Sciatic nerve (tissue), 2 donors: ENCODE measurements around the gene KHDC1. TPM values are rescaled to one million over a fixed set of nuclear protein-coding genes. Genes with fewer than 3 reads are reported as not detected.
"Not testable (repeated sequence)": the region's sequence is repeated elsewhere in the genome, so short reads cannot be mapped to it uniquely, and the experiment has no call there.

Experiments
- ATAC-seq: fragments of 200-7000 bp; cut with Tn5 transposase; one replicate; pipeline ENCODE4 v1.9.1; 2020; ENCODE audit warnings: mild to moderate bottlenecking, moderate library complexity
- DNase-seq: peaks from one replicate; pipeline ENCODE4 v3.0.0-alpha.2; 2020; ENCODE audit warnings: low spot score
- intact Hi-C: fragments of 100-400 bp; cut with DNase I; formaldehyde crosslinking; loops from one replicate; pipeline ENCODE4 v1.14.2; 2022
- total RNA-seq: library from RNA; stranded (reverse); fragmentation: NEBNext Ultra II Directional; extraction: Animal tissue kit (Norgen Biotek cat#: 25700); gene quantifications from one replicate; pipeline ENCODE4 v1.2.1, GENCODE V29; 2021
- donor health status: DM: no; HTN: no; CAD: no.
- donor health status: DM: no; HTN: no; CAD: no.

Gene KHDC1
- total RNA-seq, 1 donor from 2014 or later: 2.0 TPM

DNA sequence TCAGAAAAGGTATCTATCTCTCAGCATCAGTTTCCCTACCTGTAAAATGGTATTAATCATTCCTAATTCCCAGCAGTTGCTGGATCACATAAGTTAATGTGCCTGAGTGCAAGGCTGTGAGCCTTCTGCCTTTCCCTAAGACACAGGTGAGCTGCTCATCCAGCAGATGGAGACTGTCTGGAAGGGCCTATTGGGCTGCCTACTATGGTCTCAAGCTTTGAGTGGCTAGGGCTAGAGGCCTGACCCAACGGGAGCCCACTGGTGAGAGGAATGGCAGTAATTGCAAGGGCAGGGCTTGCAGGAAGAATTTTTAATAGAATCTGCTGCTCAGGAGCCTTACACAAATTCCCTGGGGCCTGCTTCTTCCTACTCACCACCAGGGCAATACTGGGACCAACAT is 4.3 kb downstream of the KHDC1 start:
- ATAC-seq: no peak

DNA sequence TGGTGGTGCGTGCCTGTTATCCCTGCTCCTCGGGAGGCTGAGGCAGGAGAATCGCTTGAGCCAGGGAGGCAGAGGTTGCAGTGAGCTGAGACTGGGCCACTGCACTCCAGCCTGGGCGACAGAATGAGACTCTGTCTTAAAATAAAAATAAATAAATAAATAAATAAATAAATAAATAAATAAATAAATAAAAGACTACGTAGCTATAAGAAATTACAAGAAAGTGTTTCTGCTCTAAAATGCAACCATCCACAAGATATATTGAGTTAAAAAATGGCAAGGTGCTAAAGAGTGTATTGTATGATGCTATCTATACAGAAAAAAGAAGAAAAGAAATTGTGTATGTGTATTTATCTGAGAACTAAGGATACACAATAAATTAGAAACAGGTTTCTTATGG is 8.7 kb downstream of the KHDC1 start:
- DNase-seq, ATAC-seq, intact Hi-C loops: not testable (repeated sequence)

More for the DNA sequence above, 4.3 kb downstream of the KHDC1 start:
- no peak for DNase-seq
- intact Hi-C loops: no loop called here

- intact Hi-C loops: no loop called here
- ATAC-seq: no peak
- no peak for DNase-seq
These were observed 10.3 kb downstream of the KHDC1 start for GRCh38 chr6:73252703-73253102.

DNA sequence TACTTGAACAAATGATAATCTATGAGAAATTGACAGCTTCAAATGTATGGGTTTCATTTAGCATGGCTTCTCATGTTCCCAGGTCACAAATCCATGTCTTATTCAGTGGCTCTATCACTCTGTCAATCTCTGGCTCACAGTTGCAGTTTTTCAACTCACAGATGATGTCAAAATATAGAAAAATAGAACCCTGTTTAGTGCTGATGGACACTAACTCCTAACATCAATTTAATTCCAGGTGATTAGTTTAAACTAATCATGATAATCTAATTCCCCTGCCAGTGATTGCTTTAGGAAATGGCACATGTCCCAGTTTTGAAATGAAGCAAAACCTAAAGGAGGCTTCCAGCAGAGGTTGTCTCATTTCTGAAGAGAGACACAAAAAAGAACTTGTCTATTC is 13.0 kb downstream of the KHDC1 start:
- DNase-seq (no peak), ATAC-seq (no peak)
- intact Hi-C loops: no loop called here

DNA sequence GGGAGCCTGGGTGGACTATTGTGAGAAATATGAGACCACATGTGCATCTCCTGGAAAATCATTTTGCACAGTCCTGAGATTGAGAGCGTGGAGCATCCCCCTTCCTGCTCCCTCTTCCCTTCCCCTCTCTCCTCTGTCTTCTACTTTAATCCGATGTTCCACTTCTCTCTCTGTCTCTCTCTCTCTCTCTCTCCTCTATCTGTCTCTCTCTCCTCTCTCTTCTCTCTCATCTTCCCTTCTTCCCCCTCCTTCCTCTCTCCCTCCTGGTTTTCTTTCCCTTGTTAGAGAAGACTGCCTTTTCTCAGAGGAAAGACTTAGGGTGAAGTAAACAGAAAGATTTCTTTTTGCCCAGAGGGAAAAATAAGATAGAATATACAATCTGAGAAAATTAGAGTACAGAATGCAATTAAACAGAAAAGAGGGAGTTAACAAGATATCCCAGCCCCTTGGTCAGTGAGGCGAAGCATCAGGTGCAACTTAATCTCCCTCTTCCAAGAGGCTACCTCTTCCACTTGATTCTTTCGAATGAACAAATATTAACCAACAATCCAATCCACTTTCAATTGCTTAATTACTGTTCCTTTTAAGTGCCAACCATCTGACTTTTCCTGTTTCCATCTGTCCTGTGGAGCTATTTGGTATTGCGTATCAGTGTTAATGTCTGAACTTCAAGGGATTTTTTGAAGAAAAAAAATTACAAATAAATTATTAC is 14.6 kb downstream of the KHDC1 start:
- ATAC-seq (no peak), DNase-seq (no peak)

GRCh38 chr6:73242001-73242400 is 21.0 kb downstream of the KHDC1 start:
- intact Hi-C loops: no loop called here
- ATAC-seq: no peak
- DNase-seq: no peak

More for the DNA sequence above, 14.6 kb downstream of the KHDC1 start:
- intact Hi-C loops: no loop called here

- DNase-seq: no peak
- ATAC-seq: no peak
- intact Hi-C loops: no loop called here
These were observed 22.3 kb downstream of the KHDC1 start for GRCh38 chr6:73240730-73241129.

DNA sequence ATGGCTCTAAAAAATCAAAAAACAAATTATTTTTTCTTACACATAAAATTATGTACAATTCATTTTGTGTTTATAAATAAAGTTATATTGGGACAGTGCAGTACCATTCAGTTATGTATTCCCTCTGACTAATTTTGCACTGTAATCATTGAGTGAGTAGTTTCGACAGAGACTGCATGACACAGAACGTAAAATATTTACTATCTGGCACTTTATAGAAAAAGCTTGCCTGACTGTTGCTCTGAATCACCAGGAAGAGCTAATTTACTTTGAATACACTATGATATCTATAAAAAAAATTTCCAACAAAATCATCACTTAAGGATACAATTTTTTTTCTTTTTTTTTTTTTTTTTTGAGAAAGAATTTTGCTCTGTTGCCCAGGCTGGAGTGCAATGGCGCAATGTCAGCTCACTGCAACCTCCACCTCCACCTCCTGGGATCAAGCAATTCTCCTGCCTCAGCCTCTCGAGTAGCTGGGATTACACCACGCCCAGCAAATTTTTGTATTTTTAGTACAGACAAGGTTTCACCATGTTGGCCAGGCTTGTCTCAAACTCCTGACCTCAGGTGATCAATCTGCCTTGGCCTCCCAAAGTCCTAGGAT is 26.7 kb downstream of the KHDC1 start:
- DNase-seq (no peak), ATAC-seq (no peak)
- intact Hi-C loops: no loop called here

GRCh38 chr6:73234733-73235132 is 28.3 kb downstream of the KHDC1 start:
- DNase-seq: no peak
- ATAC-seq: no peak
- intact Hi-C loops: no loop called here

GRCh38 chr6:73233971-73234370 is 29.0 kb downstream of the KHDC1 start:
- intact Hi-C loops: not testable (repeated sequence)

GRCh38 chr6:73233048-73233447 is 29.9 kb downstream of the KHDC1 start:
- ATAC-seq: no peak
- intact Hi-C loops: no loop called here
- no peak for DNase-seq

More at GRCh38 chr6:73233971-73234370, 29.0 kb downstream of the KHDC1 start:
- ATAC-seq, DNase-seq: not testable (repeated sequence)

DNA sequence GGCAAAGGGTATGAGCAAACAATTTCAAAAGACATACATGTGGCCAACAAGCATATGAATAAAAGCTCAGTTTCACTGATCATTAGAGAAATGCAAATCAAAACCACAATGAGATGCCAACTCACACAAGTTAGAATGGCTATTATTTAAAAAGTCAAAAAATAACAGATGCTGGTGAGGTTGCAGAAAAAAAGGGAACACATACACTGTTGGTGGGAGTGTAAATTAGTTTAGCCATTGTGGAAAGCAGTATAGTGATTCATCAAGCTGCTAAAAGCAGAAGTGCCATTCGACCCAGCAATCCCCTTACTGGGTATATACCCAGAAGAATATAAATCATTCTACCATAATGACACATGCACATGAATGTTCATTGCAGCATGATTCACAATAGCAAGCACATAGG is 31.0 kb downstream of the KHDC1 start:
- no peak for ATAC-seq
- DNase-seq: no peak
- intact Hi-C loops: no loop called here

GRCh38 chr6:73227606-73228255 is 35.3 kb downstream of the KHDC1 start:
- ATAC-seq (no peak), DNase-seq (no peak)
- intact Hi-C loops: no loop called here

DNA sequence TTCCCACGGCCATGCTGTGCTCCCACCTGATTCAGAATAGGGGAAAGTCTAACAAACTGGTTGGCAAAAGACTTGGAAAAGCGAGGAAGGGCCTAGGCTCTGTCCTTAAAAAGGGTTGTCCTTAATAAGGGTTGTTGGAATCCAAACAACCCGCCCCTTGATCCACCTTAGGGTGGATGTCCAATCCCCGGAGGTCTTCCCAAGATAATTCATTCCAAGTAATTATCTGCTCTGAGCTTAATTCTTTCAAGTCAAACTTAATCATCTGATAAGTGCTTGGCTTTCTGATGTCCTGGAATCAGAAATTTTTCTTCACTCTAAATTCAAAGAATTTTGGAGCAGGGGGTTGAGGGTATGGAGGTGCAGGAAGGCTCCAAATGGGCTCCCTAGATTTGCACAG is 37.6 kb downstream of the KHDC1 start, which contains the start of gene KHDC1L:
KHDC1L (minus strand) TSS at position 101 of the 400 bp plus-strand sequence; CDS start at position 13, 88 bp downstream.
- no peak for DNase-seq
- ATAC-seq: no peak
- intact Hi-C loops: no loop called here

DNA sequence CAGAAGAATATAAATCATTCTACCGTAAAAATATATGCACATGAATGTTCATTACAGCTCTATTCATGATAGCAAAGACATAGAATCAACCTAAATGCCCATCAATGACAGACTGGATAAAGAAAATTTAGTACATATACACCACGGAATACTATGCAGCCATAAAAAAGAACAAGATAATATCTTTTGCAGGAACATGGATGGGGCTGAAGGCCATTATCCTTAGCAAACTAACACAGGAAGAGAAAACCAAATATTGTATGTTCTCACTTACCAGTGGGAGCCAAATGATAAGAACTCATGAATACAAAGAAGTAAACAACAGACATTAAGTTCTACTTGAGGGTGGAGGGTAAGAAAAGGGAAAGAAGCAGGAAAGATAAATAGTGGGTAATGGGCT is 46.1 kb downstream of the KHDC1 start:
- DNase-seq: no peak
- intact Hi-C loops: no loop called here
- no peak for ATAC-seq

- no peak for DNase-seq
- intact Hi-C loops: no loop called here
- no peak for ATAC-seq
These were observed 53.9 kb downstream of the KHDC1 start for GRCh38 chr6:73209117-73209516.

- ATAC-seq (no peak), DNase-seq (no peak)
- intact Hi-C loops: no loop called here
These were observed 55.7 kb downstream of the KHDC1 start for GRCh38 chr6:73207221-73207837.

DNA sequence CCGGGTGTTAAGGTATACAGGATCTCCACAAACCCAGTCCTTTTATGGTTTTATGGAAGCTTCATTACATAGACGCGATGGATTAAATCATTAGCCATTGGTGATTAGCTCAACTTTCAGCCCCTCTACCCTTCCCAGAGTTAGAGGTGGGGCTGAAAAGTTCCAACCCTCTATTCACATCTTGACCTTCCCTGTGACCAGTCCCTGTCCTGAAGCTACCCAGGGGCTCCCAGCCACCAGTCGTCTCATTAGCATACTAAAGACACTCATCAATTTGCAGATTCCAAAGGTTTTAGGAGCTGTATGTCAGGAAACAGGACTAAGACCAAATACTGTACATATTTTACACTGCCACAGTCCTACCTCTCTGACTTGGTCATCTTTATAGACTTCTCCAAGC is 58.7 kb downstream of the KHDC1 start:
- DNase-seq (no peak), ATAC-seq (no peak)
- intact Hi-C loops: no loop called here

GRCh38 chr6:73203098-73203497 is 59.9 kb downstream of the KHDC1 start:
- intact Hi-C loops: no loop called here
- DNase-seq (no peak), ATAC-seq (no peak)

GRCh38 chr6:73200735-73201134 is 62.3 kb downstream of the KHDC1 start:
- ATAC-seq (no peak), DNase-seq (no peak)
- intact Hi-C loops: no loop called here
